ENCODE results near the gene FKBP9. TPM values are rescaled to one million over a fixed set of nuclear protein-coding genes. Genes with fewer than 3 reads are reported as not detected.

FKBP9 gene
- total RNA-seq, 1 donor from 2014 or later: 179 TPM

Other genes starting within 250 kb of the FKBP9 start
- gene KBTBD2, start 65.7 kb upstream of the FKBP9 start, total RNA-seq: 71.3 and 103 TPM in 2 replicates
- gene NT5C3A, start 105.3 kb downstream of the FKBP9 start, total RNA-seq: 31.3 and 32.9 TPM in 2 replicates
- gene RP9, start 152.0 kb downstream of the FKBP9 start, total RNA-seq: 5.8 and 8.8 TPM in 2 replicates
- 13.1 and 15.4 TPM in 2 replicates for gene BBS9, start 172.1 kb downstream of the FKBP9 start, total RNA-seq

All from dermis blood vessel endothelial cell (primary cell).